Hepatocyte (in vitro differentiated cells): ENCODE measurements around the gene OR2S2. TPM values are rescaled to one million over a fixed set of nuclear protein-coding genes. Genes with fewer than 3 reads are reported as not detected.

Experiments used
- DNase-seq: peaks from one replicate; pipeline ENCODE4 v3.0.0-alpha.2; 2016; ENCODE audit warnings: low spot score
- H2AFZ ChIP-seq: fragments of 200-600 bp; sonication (generic); 2 replicates; pipeline ENCODE4 v1.6.0; 2016; ENCODE audit warnings: antibody characterized with exemption, mild to moderate bottlenecking
- H3K27ac ChIP-seq: fragments of 200-600 bp; sonication (generic); 2 replicates; pipeline ENCODE4 v1.5.1; 2016; ENCODE audit warnings: mild to moderate bottlenecking
- H3K27me3 ChIP-seq: fragments of 200-600 bp; sonication (generic); 2 replicates; pipeline ENCODE4 v1.6.1; 2016
- H3K36me3 ChIP-seq: fragments of 200-600 bp; sonication (generic); replicated peaks from 2 replicates; pipeline ENCODE4 v1.5.1; 2016; ENCODE audit warnings: low read depth; ENCODE audit not compliant: insufficient read depth
- H3K4me1 ChIP-seq: fragments of 200-600 bp; sonication (generic); 2 replicates; pipeline ENCODE4 v1.5.1; 2016; ENCODE audit warnings: mild to moderate bottlenecking, moderate library complexity; ENCODE audit not compliant: insufficient read depth
- H3K4me2 ChIP-seq: fragments of 200-600 bp; sonication (generic); 2 replicates; pipeline ENCODE4 v1.6.0; 2016
- H3K4me3 ChIP-seq: fragments of 200-600 bp; sonication (generic); 2 replicates; pipeline ENCODE4 v1.5.1; 2016; ENCODE audit warnings: mild to moderate bottlenecking
- H3K79me2 ChIP-seq: fragments of 200-600 bp; sonication (generic); 2 replicates; pipeline ENCODE4 v1.6.0; 2017; ENCODE audit warnings: mild to moderate bottlenecking
- H3K9me2 ChIP-seq: fragments of 200-600 bp; sonication (generic); replicated peaks from 2 replicates; pipeline ENCODE4 v1.6.0; 2017; ENCODE audit warnings: mild to moderate bottlenecking; ENCODE audit not compliant: insufficient read depth
- H3K9me3 ChIP-seq: fragments of 200-600 bp; sonication (generic); 2 replicates; pipeline ENCODE4 v1.5.1; 2016; ENCODE audit warnings: low read depth, mild to moderate bottlenecking
- H4K20me1 ChIP-seq: fragments of 200-600 bp; sonication (generic); 2 replicates; pipeline ENCODE4 v1.6.0; 2016; ENCODE audit warnings: mild to moderate bottlenecking; ENCODE audit not compliant: insufficient read depth, poor library complexity, severe bottlenecking
- EZH2 ChIP-seq: fragments of 200-600 bp; sonication (generic); IDR thresholded peaks from 2 replicates; pipeline ENCODE4 v1.6.1; 2016; ENCODE audit warnings: antibody characterized with exemption, mild to moderate bottlenecking, borderline replicate concordance
- EZH2phosphoT487 ChIP-seq: fragments of 200-600 bp; sonication (generic); IDR thresholded peaks from one replicate; pipeline ENCODE4 v1.6.1; 2018; ENCODE audit warnings: antibody characterized with exemption, mild to moderate bottlenecking, low read depth, moderate library complexity; ENCODE audit not compliant: unreplicated experiment, severe bottlenecking
- WGBS: methylation state at CpG from one replicate; pipeline ENCODE4 v1.1.6; 2016; ENCODE audit warnings: low lambda C conversion rate; ENCODE audit errors: missing lambda C conversion rate; 5-methylcytosine and 5-hydroxymethylcytosine counted together
- polyA plus RNA-seq: library from polyadenylated mRNA; unstranded; fragments of >200 nt; fragmentation: Nextera tagmentation; extraction: Ambion mirVana; gene quantifications from 2 replicates; pipeline ENCODE4 v1.2.1, GENCODE V29; 2016
- total RNA-seq: library from RNA; depleted of rRNA; stranded (reverse); fragments of >200 nt; gene quantifications from 2 replicates; pipeline ENCODE4 v1.2.3, GENCODE V29; 2014
- TF ChIP-seq, protein P1 (sequence below): fragments of 200-600 bp; sonication (generic); IDR thresholded peaks from 2 replicates; pipeline ENCODE4 v1.5.1; 2016; ENCODE audit warnings: antibody characterized with exemption, mild to moderate bottlenecking; ENCODE audit not compliant: poor library complexity

Gene OR2S2
- total and polyA plus RNA-seq, 2 experiments from 2014 or later = 0.27 TPM; not detected in 1

GRCh38 chr9:35938474-35939356, 19.2 kb downstream of the OR2S2 start:
- H3K9me2 ChIP-seq = no peaks in the 10 kb centered on the region
- DNase-seq = no peak
- H2AFZ ChIP-seq = no peak overlapping the region
- H3K27ac ChIP-seq = no peak overlapping the region
- H3K4me3 ChIP-seq = no peak overlapping the region
- WGBS = 89% methylated on average over 10 of the region's 10 CpGs
- peaks cover 9% of the 10 kb centered on the region for H3K4me1 ChIP-seq
- no peak for TF ChIP-seq EZH2phosphoT487
- TF ChIP-seq EZH2 = no peak
- TF ChIP-seq, protein P1, sequence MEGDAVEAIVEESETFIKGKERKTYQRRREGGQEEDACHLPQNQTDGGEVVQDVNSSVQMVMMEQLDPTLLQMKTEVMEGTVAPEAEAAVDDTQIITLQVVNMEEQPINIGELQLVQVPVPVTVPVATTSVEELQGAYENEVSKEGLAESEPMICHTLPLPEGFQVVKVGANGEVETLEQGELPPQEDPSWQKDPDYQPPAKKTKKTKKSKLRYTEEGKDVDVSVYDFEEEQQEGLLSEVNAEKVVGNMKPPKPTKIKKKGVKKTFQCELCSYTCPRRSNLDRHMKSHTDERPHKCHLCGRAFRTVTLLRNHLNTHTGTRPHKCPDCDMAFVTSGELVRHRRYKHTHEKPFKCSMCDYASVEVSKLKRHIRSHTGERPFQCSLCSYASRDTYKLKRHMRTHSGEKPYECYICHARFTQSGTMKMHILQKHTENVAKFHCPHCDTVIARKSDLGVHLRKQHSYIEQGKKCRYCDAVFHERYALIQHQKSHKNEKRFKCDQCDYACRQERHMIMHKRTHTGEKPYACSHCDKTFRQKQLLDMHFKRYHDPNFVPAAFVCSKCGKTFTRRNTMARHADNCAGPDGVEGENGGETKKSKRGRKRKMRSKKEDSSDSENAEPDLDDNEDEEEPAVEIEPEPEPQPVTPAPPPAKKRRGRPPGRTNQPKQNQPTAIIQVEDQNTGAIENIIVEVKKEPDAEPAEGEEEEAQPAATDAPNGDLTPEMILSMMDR = no peak
- no peaks in the 10 kb centered on the region for H3K79me2 ChIP-seq
- H3K9me3 ChIP-seq = no peaks in the 10 kb centered on the region
- H3K4me2 ChIP-seq = no peak overlapping the region
- H3K27me3 ChIP-seq = no peaks in the 10 kb centered on the region
- H3K36me3 ChIP-seq = no peaks in the 10 kb centered on the region
- no peaks in the 10 kb centered on the region for H4K20me1 ChIP-seq

- no peaks in the 10 kb centered on the region for H4K20me1 ChIP-seq
- H3K79me2 ChIP-seq = no peaks in the 10 kb centered on the region
- H3K36me3 ChIP-seq = no peaks in the 10 kb centered on the region
- H3K4me3 ChIP-seq = no peak overlapping the region
- no peaks in the 10 kb centered on the region for H3K9me3 ChIP-seq
- no peaks in the 10 kb centered on the region for H3K27me3 ChIP-seq
- no peaks in the 10 kb centered on the region for H3K9me2 ChIP-seq
- no peak for DNase-seq
- no peak overlapping the region for H3K27ac ChIP-seq
- no peak overlapping the region for H3K4me2 ChIP-seq
- no peak overlapping the region for H2AFZ ChIP-seq
- no peak for TF ChIP-seq EZH2phosphoT487
- no peak for TF ChIP-seq EZH2
- TF ChIP-seq, protein P1 = no peak
- WGBS = 71% methylated on average over 2 of the region's 2 CpGs
- H3K4me1 ChIP-seq = peaks cover 9% of the 10 kb centered on the region
Observed at GRCh38 chr9:35937227-35937626, 20.7 kb downstream of the OR2S2 start.

- no peaks in the 10 kb centered on the region for H4K20me1 ChIP-seq
- no peak overlapping the region for H3K4me3 ChIP-seq
- 36% methylated on average over 7 of the region's 7 CpGs for whole genome bisulfite sequencing
- DNase-seq = no peak
- H3K9me2 ChIP-seq = no peaks in the 10 kb centered on the region
- no peak overlapping the region for H3K27ac ChIP-seq
- H3K4me1 ChIP-seq = peaks cover 9% of the 10 kb centered on the region
- no peaks in the 10 kb centered on the region for H3K79me2 ChIP-seq
- H3K27me3 ChIP-seq = no peaks in the 10 kb centered on the region
- no peak overlapping the region for H2AFZ ChIP-seq
- TF ChIP-seq EZH2phosphoT487 (no peak), EZH2 (no peak)
- TF ChIP-seq, protein P1 = no peak
- no peak overlapping the region for H3K4me2 ChIP-seq
- H3K36me3 ChIP-seq = no peaks in the 10 kb centered on the region
- H3K9me3 ChIP-seq = no peaks in the 10 kb centered on the region
Observed at GRCh38 chr9:35935755-35936509, 22.0 kb downstream of the OR2S2 start.
